Activated T-cell treated with anti-CD3 and anti-CD28 coated beads for 24 hours (primary cell): ENCODE measurements around the gene STAC3.
A peak's percentile ranks its signal among the peaks of the same experiment; 100 is the strongest.

Experiments
- DNase-seq: peaks from one replicate; pipeline ENCODE4 v3.0.0-alpha.2; 2020; ENCODE audit warnings: low read depth

Gene STAC3

DNA sequence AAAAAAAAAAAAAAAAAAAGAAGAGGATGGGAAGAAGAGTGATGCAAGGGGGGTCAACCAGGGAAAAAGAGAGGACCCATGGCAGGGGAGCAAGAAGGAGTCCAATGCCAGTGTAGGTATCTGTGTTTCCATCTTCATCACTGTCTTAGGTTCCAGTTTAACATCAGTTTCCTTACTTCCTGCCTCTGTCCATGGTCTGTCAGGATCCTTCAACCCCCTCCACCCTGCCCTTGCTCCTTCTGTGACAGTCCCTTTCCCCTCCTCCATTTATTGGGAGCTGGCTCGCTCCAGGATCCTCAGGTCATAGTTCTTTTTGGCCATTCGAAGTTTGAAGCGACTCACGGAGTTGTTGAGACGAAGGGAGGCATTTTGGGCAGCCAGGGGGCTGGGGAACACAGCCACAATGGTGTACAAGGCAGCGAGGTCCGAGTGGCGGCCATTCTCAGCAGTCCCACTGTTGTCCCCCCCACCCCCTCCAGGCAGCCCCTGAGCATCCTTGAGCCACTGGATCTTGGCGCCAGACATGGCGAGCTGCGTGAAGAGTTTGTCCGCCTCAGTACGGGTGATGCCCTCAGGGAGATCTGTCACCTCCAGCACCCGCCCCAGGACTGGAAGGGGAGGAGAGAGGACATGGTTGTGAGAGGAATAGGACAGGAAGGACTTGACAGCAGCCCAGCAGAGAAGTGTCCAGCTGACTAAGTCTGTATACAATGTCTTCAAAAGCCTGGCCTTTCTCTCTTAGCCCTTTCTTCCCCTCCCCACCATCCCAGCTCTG is 3.7 kb upstream of the STAC3 start:
- no peak for DNase-seq

DNA sequence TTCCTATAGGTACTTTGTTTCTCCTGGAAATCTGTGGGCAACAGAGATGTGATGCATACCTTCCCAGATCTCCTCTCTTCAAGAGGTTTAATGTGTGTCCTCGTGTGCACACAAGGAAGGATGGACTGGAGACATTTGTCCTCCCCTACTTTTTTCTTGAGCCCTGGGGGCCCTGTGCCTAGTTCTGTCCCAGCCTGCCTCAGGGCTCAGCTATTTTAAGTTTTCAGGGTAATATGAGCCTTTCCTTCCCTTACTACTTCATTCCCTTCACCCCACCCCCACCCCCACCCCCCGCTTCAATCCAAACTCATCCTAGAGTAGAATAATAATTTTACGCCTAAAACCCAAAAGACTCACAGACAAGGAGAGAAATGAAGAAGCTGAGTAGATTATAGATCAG is 446 bp downstream of the STAC3 start:
- no peak for DNase-seq

DNA sequence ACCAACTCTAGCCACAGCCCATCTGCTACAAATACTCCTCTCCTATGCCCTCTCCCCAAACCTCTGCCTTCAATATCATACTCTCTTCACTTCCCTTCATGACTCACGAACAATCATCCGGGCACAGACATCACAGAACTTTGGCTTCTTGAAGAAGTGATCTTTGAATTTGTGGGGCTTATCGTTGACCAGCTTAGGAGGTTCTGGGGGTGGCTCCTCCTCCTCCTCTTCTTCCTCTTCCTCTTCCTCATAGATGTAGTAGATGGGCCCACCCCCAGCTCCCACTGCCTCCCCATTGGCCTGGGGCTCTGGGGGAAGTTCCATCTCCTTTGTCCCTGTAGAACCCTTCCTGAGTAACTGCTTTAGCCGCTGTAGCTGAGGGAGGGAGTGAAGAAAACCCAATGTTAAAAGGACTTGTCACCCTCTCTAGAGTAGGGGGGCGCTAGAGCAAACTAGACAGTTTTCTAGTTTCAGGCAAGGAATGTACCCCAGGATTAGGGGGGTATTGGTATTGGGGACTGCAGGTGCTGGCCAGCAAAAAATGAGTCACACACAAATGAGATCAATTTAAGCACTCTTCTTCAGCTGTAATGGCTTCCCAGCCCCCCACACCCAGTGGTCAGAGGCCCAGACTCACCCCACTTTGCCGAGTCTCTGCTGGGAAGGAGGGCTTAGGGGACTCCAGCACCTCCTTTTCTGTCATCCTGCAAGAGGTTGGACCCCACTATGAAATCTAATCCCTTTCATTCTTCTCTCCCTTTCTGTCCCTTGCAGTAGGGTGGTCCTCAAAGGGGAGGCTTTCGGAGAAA is 1.8 kb downstream of the STAC3 start:
- DNase-seq = no peak

DNA sequence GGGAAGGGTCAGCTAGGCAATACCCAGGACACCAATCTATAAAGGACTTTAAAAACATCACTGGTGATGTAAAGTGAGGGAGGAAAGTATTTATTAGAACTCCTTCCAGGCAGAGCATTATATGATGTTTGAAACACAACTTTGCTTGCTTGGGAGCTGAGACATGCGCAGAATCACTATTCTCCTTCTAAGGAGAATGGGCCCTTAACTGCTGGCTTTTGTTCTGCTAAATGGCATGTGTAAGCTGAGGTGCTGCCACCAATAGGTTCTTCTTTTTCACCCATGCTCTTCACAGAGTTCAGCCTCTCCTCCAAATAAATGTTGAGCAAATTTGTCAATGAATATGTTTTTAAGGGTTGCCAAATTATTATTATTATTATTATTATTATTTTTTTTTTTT is 3.9 kb downstream of the STAC3 start:
- DNase-seq = no peak

- DNase-seq = no peak
Measured at GRCh38 chr12:57244312-57244696, 6.7 kb downstream of the STAC3 start.

- DNase-seq = peak; percentile 71
Measured at GRCh38 chr12:57243521-57244311, 7.3 kb downstream of the STAC3 start.

DNA sequence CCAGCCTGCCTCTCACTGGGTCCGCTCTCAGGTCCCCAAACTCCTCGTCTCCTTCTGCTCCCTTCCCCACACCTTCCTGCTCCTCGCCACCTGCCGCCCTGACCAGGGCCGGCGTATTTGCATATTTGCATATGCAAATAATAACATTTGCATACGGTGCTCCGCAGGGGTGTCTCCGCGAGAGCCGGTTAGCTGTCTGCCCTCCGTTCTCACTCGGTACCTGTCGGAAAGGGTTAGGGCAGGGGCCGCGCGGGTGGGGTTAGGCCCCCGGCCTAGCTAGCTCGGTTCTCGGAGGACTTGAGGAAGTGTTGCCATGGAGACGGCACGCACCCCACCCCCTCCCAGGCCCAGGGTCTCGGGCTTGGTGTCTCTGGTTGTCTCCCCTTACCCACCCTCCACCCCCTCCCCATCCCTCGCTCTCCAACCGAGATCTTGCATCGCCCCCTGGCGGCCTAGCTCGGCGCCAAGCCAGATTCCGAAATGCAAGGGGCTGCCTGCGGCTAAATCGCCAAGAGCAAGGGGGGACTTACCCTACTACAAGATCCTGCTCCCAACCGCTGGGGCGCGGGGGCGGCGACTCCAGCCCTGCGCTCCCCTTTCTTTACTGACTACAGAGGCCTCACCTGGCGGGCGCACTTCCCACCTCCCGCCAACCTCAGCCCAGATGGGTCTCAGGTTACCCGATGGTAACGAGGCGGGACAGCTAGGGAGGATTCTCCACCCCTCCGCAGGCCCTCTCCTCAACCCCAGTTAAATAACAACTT is 8.1 kb downstream of the STAC3 start:
- DNase-seq = no peak

GRCh38 chr12:57242329-57242690 is 8.7 kb downstream of the STAC3 start:
- no peak for DNase-seq

DNA sequence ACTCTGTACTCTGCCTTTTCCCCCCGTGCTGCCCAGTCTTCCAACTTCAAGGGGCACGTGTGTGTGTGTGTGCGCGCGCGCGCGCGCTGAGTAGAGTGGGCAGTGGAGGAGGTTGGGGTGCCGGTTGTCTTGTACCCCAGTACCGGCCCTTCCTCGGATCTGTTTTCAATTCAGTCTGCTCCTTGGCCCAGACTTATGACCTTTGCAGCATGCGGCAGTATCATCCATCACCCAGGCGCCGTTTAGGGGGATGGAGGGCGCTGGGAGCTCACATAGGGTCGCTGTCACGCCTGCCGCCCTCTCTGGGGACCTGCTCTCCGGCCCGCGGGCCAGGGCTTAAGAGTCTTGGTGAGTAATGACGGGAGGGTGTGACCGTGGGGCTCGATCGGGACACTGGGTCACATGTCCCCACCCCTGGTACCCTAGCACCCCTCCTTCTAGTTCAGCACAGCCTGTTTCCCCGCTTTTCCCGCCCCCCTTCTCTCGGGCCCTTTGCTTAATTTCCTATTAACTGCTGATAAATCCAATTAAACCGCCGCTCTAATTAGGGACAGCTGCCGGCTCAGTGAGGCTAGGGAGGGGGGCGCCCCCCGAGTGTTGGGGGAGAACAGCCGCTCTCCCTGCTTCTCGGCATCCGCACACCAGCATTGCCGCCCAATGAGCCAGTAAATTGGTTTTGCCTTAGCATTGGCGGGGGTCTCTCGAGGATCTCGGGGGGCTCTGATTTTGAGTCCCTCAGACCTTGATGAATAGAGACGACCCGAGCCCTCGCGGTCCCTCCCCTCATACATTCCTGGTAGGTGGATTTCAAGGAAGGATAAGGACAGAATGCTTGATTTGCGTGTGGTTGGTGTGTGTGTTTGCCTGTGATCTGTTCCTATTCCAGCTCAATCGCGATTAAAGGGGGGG is 9.3 kb downstream of the STAC3 start:
- DNase-seq = no peak

- no peak for DNase-seq
Measured at GRCh38 chr12:57240926-57241401, 10.0 kb downstream of the STAC3 start.

DNA sequence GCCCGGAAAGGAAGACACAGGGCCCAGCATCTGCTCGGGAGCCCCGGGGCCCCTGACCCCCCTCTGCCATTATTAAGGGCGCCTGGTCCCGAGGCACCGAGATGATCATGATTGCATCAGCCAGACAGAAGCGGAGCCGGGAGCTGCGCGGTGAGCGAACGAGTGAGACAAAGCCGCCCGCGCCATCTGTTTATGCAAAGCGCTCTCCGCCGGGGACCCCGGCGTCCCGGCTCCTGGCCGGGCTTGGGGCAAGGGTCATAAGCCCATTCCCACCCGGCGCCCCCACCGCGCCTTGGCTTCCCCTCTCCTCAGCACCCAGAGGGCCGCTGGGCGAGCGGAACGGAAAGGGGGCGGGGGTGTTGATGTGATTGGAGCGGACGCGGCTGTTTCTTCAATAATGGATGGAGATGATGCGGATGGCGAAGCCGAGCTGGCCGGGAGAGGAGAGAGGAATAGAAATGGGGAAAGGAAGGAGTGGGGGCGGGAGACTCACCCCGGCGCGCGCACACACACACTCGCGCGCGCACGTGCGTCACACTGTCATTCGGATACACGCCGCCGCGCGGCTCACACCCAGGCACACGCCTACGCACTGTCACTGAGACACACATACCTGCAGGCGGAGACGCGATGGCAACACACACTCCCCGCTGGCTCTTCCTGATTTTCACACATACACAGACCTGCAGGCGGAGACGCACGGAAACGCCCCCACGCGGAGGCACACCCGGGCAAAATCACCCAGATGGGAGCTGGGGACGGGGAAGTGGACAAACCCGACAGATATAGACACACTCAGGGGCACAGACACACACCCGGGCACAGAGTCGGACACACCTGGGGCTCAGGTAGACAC is 10.7 kb downstream of the STAC3 start:
- peak; percentile 56 for DNase-seq

DNA sequence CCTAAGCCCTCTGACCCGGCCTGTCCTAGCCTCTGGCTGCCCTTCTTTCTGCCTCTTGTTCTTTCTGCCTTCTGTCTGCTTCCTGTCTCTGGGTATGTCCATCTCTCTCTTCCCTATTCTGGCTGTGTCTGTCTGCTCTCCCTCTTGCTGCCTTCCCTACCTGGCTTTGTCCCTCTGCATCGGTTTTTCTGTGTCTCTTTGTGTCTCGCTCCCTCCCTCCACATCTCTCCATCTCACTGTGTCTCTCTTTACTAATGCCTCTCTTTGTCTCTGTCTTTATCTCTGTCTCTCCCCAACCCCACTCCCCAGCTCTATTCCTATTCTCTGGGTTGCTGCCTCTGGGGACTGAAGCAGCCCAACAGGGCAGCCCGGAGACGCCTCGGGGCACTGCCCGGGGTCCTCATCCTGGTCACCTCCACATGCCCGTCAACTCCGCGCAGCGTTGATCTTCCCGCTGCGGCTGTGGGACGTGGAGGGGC is 11.4 kb downstream of the STAC3 start:
- DNase-seq = no peak

GRCh38 chr12:57238854-57239554 is 12.0 kb downstream of the STAC3 start:
- peak; percentile 82 for DNase-seq

- no peak for DNase-seq
Measured at GRCh38 chr12:57237932-57238853, 12.8 kb downstream of the STAC3 start.

DNA sequence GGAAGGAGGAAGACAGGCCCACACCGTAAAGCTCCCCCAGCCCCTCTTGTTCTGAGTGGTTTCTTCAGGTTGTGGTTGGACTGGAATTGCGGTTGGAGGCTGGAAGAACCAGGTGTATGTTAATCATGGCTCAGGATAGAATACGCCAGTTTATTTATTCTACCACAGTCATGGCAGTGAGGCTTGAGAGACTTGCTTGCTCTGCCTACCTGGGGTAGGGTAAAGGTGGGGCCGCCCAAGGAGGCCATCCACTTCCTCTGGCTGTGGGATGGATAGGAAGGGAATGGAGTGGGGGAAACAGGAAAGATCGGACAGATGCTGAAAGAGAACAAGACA is 13.4 kb downstream of the STAC3 start:
- no peak for DNase-seq

DNA sequence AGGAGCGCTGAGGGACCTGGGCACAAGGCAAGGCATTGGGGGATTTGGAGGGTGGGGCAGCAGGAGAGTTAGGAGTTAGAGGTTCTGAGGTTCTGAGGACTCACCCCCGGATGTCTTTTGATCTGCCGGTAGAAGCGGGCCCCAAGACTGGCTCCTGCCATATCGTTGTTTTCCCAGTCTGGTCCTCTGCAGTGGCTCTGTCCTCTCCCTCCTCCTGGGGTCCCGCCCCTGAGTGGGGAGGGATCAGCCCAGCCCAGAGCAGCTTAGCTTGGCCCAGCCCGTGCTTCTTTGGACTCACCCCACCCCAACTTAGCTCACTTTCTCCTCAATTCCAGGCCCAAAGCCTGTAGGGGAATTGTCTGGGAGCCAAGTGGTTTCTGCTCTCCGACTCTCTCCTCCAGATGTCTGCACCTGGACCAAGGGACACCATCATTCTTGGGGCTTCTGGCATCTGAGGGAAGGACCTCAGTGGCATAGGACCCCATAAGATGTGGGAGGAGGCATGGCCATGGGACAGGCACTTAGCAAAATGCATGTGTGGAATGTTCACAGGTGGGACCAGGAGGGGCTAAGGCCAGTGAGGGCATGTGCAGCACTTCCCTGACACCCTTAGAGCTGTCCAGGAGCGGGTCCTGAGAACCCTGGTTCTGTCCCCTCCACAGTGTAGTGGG is 13.9 kb downstream of the STAC3 start:
- DNase-seq = no peak

- no peak for DNase-seq
Measured at GRCh38 chr12:57236201-57236924, 14.6 kb downstream of the STAC3 start.
